Measurements from ENCODE around the gene DHX16.
A peak's percentile ranks its signal among the peaks of the same experiment; 100 is the strongest.

DHX16 gene

DNA sequence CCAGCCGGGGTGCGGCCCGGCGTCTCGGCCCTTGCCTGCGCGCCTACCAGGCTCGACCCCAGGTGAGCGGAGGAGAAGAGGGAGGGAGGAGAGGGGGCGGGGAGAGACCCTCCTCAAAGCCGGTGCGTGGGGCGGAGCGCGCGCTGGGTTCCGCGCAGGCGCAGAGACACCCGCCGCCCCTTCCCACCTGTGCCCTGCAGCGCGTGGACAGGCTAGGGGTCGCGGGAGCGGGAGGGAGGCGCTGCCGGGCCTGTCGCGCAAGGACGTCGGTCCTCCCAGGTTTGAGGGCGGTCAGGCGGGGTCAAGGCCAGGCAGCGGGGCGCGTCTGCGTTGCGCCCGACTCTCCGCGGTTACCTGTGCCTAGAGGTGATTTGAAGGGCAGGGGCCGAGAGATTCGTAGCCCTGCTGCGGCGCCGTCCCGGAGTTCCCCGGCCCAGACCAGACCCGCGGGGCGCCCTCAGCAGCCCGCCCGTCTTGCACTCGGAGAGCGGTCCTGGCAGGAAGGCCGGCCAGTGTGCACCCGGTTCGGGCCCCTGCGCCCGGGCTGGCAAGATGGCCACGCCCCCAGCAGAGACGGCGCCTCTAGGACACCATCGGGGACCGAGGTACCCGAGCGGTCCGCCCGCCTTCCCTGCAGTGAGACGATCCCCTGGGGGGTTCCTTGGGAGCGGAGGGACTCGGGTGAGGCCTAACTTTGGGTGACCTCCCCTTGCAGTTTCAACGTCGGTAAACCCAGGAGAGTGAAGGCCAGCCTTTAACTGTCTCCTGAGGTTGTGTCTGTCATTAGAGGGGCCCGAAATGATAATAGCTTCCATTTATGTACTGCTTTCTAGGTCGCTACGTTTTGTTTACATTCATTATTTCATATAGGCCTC, 25.3 kb downstream of the DHX16 start:
- no peaks in the 10 kb centered on the region for H3K9me3 Mint-ChIP-seq
- ATAC-seq (replicated peaks) (peak; percentile 74), DNase-seq (peak; percentile 63 to 65 (median 65))
- H3K4me1 Mint-ChIP-seq (ENCODE audit: low read depth in 2 of 2), result peaks cover 17 to 22% of the 10 kb centered on the region in 2 donors
- peak overlapping the region; percentile 69 to 90 for H3K27ac Mint-ChIP-seq
- no peaks in the 10 kb centered on the region for H3K27me3 Mint-ChIP-seq
- H3K36me3 Mint-ChIP-seq (ENCODE audit: insufficient read depth), result peaks cover 30% of the 10 kb centered on the region
- peak overlapping the region; percentile 82 to 84 for H3K4me3 Mint-ChIP-seq

- Mint-ChIP-seq H3K4me1 (ENCODE audit: low read depth in 2 of 2) (peaks cover 17 to 22% of the 10 kb centered on the region in 2 donors), H3K4me3 (peak within 1 kb of the TSS; percentile 82 to 84), H3K9me3 (no peaks in the 10 kb centered on the region)
Measured at GRCh38 chr6:30646450-30647241, 26.2 kb downstream of the DHX16 start, which contains the start of gene C6orf136. C6orf136 (plus strand) TSS chr6:30647133; CDS start chr6:30647232, 99 bp downstream.

DNA sequence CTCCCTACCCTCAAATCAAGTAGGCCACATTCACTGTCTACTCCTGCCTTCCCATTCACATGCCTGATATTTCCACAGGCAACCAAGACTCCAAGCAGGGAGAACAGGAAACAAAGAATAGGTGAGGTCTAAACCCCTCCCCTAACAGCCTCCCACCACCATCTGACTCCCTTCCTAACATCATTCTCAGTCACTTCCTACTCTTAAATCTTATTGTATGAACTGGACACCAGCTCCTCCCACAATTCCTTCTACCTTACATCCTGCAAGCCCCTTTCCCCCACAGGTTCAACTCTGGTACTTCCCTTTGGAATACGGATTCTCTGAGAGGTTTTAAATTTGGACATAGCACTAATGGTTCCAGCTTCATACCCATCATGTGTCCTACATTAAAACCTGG, 26.8 kb downstream of the DHX16 start:
- no peak for ATAC-seq (replicated peaks)
- no peaks in the 10 kb centered on the region for H3K27me3 Mint-ChIP-seq
- no peak for DNase-seq
- H3K27ac Mint-ChIP-seq, result peak overlapping the region; percentile 69 to 90
- peaks cover 20 to 22% of the 10 kb centered on the region in 2 donors for H3K4me1 Mint-ChIP-seq (ENCODE audit: low read depth in 2 of 2)
- peaks cover 15% of the 10 kb centered on the region for H3K36me3 Mint-ChIP-seq (ENCODE audit: insufficient read depth)
- H3K9me3 Mint-ChIP-seq, result no peaks in the 10 kb centered on the region
- peak overlapping the region in 1 of 2 donors; percentile 82 for H3K4me3 Mint-ChIP-seq

More at GRCh38 chr6:30646450-30647241, 26.2 kb downstream of the DHX16 start, which contains the start of gene C6orf136:
- Mint-ChIP-seq H3K36me3 (ENCODE audit: insufficient read depth) (peaks cover 22% of the 10 kb centered on the region), H3K27ac (peak within 1 kb of the TSS; percentile 69 to 90), H3K27me3 (no peaks in the 10 kb centered on the region)
- ATAC-seq (replicated peaks) (peak; percentile 73), DNase-seq (peak; percentile 82 to 87 (median 85))

DNA sequence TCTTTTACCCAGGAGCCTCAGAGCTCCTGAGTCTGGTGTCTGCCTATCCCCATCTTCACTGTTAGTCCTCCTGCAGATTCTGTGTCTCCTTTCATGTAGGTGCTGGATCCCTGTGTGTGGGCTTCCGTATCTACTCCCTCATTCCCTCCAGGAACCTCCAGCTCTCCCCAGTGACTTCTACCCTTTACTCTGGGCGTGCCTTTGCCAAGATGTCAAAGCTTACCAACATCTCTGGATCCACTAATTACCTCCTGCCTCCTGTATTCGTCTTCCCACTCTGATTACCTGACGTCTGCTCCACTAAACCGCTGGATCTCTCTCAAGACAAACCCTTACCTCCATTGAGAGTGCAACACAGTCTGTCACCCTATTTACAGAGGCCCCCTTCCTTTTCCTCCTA, 28.0 kb downstream of the DHX16 start:
- H3K27me3 Mint-ChIP-seq, result no peaks in the 10 kb centered on the region
- peaks cover 12% of the 10 kb centered on the region for H3K36me3 Mint-ChIP-seq (ENCODE audit: insufficient read depth)
- no peak for DNase-seq
- no peak for ATAC-seq (replicated peaks)
- H3K4me3 Mint-ChIP-seq, result no peak overlapping the region
- no peaks in the 10 kb centered on the region for H3K9me3 Mint-ChIP-seq
- peaks cover 21 to 22% of the 10 kb centered on the region in 2 donors for H3K4me1 Mint-ChIP-seq (ENCODE audit: low read depth in 2 of 2)
- peak overlapping the region; percentile 24 to 89 for H3K27ac Mint-ChIP-seq

GRCh38 chr6:30643656-30644055, 29.1 kb downstream of the DHX16 start:
- Mint-ChIP-seq H3K36me3 (ENCODE audit: insufficient read depth) (peaks cover 14% of the 10 kb centered on the region), H3K27ac (peak overlapping the region in 1 of 2 donors; percentile 24), H3K27me3 (no peaks in the 10 kb centered on the region), H3K9me3 (no peaks in the 10 kb centered on the region), H3K4me1 (ENCODE audit: low read depth in 2 of 2) (peaks cover 21 to 22% of the 10 kb centered on the region in 2 donors), H3K4me3 (no peak overlapping the region)
- ATAC-seq (replicated peaks) (no peak), DNase-seq (no peak)

- H3K4me3 Mint-ChIP-seq, result no peak overlapping the region
- peaks cover 17% of the 10 kb centered on the region for H3K36me3 Mint-ChIP-seq (ENCODE audit: insufficient read depth)
- H3K9me3 Mint-ChIP-seq, result no peaks in the 10 kb centered on the region
- H3K4me1 Mint-ChIP-seq (ENCODE audit: low read depth in 2 of 2), result peaks cover 8 to 9% of the 10 kb centered on the region in 2 donors
- H3K27ac Mint-ChIP-seq, result no peak overlapping the region
- no peak for DNase-seq
- ATAC-seq (replicated peaks), result no peak
- H3K27me3 Mint-ChIP-seq, result no peaks in the 10 kb centered on the region
Measured at GRCh38 chr6:30641048-30641447, 31.8 kb downstream of the DHX16 start.

DNA sequence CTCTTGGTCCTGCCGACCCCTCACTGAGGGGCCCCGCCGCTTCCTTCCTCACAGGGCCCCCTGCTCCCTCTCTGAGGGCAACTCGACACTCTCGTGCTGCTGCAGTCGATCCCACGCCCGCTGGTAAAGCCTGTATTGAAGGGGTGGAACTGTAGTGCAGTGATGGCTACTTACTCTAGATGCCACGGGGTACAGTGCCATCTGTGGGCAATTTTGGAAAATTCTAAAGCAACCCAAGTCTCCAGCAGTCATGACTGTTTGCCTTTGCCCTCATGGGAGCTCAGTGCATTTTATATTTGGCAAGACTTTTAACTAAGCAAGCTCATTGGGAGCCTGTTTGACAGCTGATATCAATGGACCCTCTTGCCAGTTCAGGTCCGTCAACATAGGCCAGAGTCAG, 32.3 kb downstream of the DHX16 start:
- ATAC-seq (replicated peaks) (no peak), DNase-seq (no peak)
- Mint-ChIP-seq H3K4me3 (no peak overlapping the region), H3K27me3 (no peaks in the 10 kb centered on the region), H3K36me3 (ENCODE audit: insufficient read depth) (peaks cover 17% of the 10 kb centered on the region), H3K27ac (no peak overlapping the region), H3K4me1 (ENCODE audit: low read depth in 2 of 2) (peaks cover 4 to 5% of the 10 kb centered on the region in 2 donors), H3K9me3 (no peaks in the 10 kb centered on the region)

DNA sequence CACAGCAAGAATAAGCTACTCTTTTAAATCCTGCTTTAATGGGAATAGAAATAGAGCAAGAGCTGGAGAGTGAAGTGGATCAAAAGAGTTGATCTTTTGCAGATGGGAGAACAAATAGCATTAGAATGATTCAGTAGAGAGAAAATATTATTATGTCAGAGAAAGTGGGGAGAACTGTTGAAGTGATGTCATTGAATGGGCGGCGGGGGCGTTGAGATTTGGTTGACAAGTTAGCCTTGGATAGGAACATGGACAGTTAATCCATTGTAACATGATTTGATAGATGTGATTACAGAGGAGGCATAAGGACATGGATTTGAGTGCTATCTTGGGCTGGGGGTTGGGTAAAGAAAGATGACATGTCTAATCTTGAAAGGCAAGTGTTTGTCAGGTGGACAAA, 37.0 kb downstream of the DHX16 start:
- H3K4me3 Mint-ChIP-seq, result no peak overlapping the region
- H3K27ac Mint-ChIP-seq, result no peak overlapping the region
- ATAC-seq (replicated peaks), result no peak
- H3K4me1 Mint-ChIP-seq (ENCODE audit: low read depth in 2 of 2), result peaks cover 0 to 3% of the 10 kb centered on the region in 2 donors
- H3K36me3 Mint-ChIP-seq (ENCODE audit: insufficient read depth), result peaks cover 10% of the 10 kb centered on the region
- no peaks in the 10 kb centered on the region for H3K9me3 Mint-ChIP-seq
- DNase-seq, result no peak
- H3K27me3 Mint-ChIP-seq, result no peaks in the 10 kb centered on the region

GRCh38 chr6:30626484-30627366, 46.1 kb downstream of the DHX16 start, which contains the start of gene ATAT1:
ATAT1 (plus strand) TSS chr6:30626874.
- Mint-ChIP-seq H3K27ac (peak within 1 kb of the TSS; percentile 97 to 98), H3K4me3 (peak within 1 kb of the TSS; percentile 86 to 92), H3K27me3 (no peaks in the 10 kb centered on the region), H3K9me3 (no peaks in the 10 kb centered on the region), H3K4me1 (ENCODE audit: low read depth in 2 of 2) (peaks cover 18 to 23% of the 10 kb centered on the region in 2 donors), H3K36me3 (ENCODE audit: insufficient read depth) (peaks cover 58% of the 10 kb centered on the region)
- peak; percentile 87 to 88 (median 88) for DNase-seq
- peak; percentile 99 for ATAC-seq (replicated peaks)

DNA sequence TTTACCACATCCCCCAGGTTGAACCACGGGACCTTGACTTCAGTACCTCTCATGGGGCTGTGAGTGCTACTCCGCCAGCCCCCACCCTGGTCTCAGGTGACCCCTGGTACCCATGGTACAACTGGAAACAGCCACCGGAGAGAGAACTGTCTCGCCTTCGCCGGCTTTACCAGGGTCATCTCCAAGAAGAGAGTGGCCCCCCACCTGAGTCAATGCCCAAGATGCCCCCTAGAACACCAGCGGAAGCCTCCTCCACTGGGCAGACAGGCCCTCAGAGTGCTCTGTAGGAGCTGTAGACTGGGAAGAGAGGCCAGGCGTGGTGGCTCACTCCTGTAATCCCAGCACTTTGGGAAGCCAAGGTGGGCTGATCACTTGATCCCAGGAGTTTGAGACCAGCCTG, 47.3 kb downstream of the DHX16 start:
- DNase-seq (no peak), ATAC-seq (replicated peaks) (no peak)
- no peaks in the 10 kb centered on the region for H3K27me3 Mint-ChIP-seq
- H3K27ac Mint-ChIP-seq, result peak overlapping the region; percentile 81 to 97
- H3K4me1 Mint-ChIP-seq (ENCODE audit: low read depth in 2 of 2), result peaks cover 18 to 20% of the 10 kb centered on the region in 2 donors
- H3K9me3 Mint-ChIP-seq, result no peaks in the 10 kb centered on the region
- H3K36me3 Mint-ChIP-seq (ENCODE audit: insufficient read depth), result peaks cover 64% of the 10 kb centered on the region
- H3K4me3 Mint-ChIP-seq, result peak overlapping the region in 1 of 2 donors; percentile 86

GRCh38 chr6:30619561-30619960, 53.2 kb downstream of the DHX16 start:
- H3K36me3 Mint-ChIP-seq (ENCODE audit: insufficient read depth), result peaks cover 90% of the 10 kb centered on the region
- H3K4me1 Mint-ChIP-seq (ENCODE audit: low read depth in 2 of 2), result peaks cover 14 to 17% of the 10 kb centered on the region in 2 donors
- DNase-seq (no peak), ATAC-seq (replicated peaks) (no peak)
- H3K4me3 Mint-ChIP-seq, result peak overlapping the region; percentile 18 to 95
- H3K9me3 Mint-ChIP-seq, result no peaks in the 10 kb centered on the region
- peak overlapping the region in 1 of 2 donors; percentile 100 for H3K27ac Mint-ChIP-seq
- H3K27me3 Mint-ChIP-seq, result no peaks in the 10 kb centered on the region

DNA sequence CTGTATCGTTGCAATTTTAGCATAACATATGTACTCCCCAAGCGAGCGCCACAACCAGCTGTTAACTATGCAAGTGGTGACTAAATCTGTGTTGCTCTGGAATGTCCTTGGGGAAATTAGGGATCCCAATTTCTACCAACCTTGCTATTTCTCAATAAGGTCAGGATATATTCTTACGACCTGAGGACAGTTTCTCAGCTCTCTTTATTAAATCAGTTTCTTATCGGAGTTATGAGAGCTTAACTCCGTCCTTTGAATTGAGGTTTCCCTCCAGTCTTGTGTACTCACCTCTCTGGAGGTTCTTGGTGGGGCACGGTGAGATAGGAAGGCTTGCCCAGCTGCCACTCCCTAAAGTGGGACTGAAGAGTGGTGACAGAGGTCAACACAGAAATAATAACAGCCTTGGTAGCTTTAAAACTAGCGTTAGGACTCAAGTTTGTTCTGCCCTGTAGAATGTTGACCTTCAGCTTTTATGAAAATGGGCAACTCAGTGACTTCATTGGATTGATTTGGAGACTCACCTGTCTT, 54.5 kb downstream of the DHX16 start:
- Mint-ChIP-seq H3K27me3 (no peaks in the 10 kb centered on the region), H3K9me3 (no peaks in the 10 kb centered on the region), H3K27ac (peak overlapping the region; percentile 100), H3K4me3 (peak overlapping the region; percentile 95 to 97), H3K36me3 (ENCODE audit: insufficient read depth) (peaks cover 90% of the 10 kb centered on the region), H3K4me1 (ENCODE audit: low read depth in 2 of 2) (peaks cover 25 to 28% of the 10 kb centered on the region in 2 donors)
- DNase-seq (no peak), ATAC-seq (replicated peaks) (no peak)

All from effector memory CD8-positive, alpha-beta T cell (primary cell).